NCI-H1436 treated with DMSO at 0.1 percent for 48 hours (cell line): ENCODE data around the gene PPP1R7.
A peak's percentile ranks its signal among the peaks of the same experiment; 100 is the strongest.
"Not testable (repeated sequence)": the region's sequence is repeated elsewhere in the genome, so short reads cannot be mapped to it uniquely, and the experiment has no call there.

Experiments used
- DNase-seq: peaks from one replicate; lab custom pipeline; 2025; lab: John Stamatoyannopoulos, UW

The PPP1R7 gene

GRCh38 chr2:241149925-241150659, at the start of gene PPP1R7:
PPP1R7 (plus strand) TSS chr2:241150467; CDS start chr2:241150496, 29 bp downstream.
- peak; percentile 89 for DNase-seq

DNA sequence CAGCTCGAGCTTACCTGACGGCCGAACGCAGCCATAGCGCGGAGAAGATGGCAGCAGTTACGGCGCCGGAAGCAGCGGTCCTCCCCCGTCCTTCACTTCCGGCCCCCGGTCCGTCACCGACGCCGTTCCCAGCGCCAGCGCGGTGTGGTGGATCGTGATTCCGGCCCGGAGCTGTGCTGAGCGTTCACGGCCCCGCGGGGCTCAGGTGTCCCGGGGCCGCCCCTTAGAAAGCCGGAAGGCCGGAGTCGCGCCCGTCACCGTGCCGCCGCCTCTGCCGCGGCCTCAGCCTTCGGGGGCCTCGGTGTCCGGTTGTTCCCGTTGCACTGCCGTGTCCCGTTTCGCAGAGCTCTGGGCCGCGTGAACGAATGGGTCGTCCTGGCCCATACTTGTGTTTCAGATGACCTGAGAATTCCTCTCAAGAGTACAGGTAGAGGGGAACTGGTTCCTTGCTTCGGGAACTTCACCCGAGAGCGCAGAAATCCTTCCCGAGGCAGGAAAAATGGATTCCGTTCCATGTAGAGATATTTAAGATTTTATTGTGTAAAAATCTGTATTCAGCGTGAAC, 47.9 kb upstream of the PPP1R7 start, which contains the start of gene MTERF4:
TSS of gene MTERF4 (minus strand) at position 49 of the 565 bp plus-strand sequence. CDS start at position 35, 14 bp downstream.
- DNase-seq, result peak; percentile 1

DNA sequence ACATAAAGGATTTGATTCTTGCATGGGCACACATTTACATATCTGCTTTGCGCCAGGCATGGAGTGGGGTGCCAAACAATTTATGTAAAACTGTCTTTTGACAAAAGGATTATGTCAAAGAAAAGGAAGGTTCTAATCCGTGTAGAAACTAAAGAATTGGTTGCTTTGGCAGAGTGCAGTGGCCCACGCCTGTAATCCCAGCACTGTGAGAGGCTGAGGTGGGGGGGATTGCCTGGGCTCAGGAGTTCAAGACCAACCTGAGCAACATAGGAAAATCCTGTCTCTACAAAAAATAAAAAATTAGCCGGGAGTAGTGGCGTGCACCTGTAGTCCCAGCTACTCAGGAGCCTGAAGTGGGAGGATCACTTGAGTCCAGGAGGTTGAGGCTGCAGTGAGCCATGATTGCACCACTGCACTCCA, 47.1 kb upstream of the PPP1R7 start:
- no peak for DNase-seq

- DNase-seq, result not testable (repeated sequence)
These were observed 45.7 kb upstream of the PPP1R7 start for GRCh38 chr2:241104611-241105010.

DNA sequence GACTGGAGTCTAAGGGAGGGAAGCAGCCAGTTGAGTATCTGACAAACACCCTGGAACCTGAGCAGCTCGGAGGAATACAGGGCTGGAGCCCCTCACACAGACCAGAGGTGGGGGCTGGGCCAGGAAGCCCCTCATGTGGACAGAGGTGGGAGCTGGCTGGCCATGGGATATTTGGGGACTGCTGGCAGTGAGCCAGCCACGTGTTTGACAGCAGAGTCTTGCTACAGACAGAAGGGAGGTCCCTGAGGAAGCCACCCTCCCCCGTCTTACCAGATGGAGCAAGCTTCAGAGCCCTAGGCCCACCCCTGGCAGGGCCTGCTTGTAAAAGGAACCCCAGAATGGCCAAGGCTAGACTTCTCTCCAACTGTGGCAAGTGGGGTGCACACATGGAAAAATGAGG, 44.6 kb upstream of the PPP1R7 start:
- no peak for DNase-seq

DNA sequence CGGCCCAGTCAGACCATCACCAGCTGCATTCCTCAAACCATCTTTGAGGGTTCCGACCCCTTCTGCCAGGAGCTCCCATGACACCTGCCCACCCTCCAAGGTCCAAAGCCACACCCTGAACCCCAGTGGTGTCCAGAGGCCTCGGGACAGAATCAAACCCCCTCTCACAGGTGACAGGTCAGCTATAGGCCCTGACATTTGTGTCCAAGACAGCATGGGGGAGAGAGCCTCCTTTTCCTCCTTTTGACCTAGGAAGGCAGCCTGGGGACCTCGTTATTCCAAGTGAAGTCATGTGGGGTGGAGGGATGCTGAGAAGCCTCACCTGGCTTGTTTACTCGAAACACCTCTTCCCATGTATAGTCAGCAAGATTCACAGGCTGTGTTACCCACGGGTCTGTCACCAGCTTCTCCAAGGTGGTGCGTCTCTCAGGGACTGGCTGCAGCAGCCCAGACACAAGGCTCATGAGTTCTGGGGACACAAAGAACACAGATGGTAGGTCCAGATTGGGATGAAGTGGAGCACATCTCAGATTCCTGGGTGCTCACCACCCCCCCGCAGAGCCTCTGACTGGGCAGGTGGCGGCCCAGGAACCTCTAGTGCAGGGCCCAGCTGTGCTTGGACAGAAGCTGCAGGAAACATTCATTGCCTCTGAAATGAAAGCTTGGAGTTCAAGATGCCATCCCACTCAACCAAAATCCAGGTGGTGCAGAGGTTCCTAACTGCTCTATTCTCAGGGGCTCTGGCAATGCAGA, 43.1 kb upstream of the PPP1R7 start:
- no peak for DNase-seq

DNA sequence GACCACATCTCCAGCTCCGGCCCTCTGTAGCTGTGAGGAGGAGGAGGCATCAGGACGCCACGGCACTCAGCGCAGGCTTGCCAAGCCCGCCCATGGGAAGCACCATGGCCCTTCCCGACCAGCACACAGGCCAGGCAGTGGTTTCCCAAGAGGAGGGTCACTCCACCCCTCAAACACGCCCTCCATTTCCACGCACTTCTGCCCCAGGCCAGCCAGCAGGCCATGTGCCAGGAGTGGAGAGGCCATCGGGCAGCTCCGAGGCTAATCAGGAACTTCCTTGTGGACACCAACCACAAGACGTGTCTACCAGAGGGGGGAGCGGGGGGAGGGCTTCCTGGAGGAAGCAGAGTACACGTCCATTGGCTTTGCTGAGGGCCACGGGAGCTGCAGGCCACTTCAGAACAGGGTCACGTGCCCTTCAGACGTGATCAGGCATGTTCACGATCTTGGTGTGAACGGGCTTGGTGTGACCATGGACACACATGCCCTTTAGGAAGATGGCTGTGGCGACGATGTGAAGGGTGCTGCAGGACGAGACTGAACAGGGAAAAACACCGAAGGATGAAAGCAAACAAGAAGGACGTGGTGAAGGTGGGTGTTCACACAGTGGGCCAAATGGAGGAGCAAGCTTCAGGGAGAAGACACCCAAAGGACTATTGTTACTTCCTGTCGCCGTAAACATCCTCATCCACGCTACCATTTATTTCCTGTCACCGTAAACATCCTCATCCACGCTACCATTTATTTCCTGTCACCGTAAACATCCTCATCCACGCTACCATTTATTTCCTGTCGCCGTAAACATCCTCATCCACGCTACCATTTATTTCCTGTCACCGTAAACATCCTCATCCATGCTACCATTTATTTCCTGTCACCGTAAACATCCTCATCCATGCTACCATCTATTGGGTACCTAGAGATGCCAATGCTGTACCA, 41.7 kb upstream of the PPP1R7 start:
- no peak for DNase-seq

DNA sequence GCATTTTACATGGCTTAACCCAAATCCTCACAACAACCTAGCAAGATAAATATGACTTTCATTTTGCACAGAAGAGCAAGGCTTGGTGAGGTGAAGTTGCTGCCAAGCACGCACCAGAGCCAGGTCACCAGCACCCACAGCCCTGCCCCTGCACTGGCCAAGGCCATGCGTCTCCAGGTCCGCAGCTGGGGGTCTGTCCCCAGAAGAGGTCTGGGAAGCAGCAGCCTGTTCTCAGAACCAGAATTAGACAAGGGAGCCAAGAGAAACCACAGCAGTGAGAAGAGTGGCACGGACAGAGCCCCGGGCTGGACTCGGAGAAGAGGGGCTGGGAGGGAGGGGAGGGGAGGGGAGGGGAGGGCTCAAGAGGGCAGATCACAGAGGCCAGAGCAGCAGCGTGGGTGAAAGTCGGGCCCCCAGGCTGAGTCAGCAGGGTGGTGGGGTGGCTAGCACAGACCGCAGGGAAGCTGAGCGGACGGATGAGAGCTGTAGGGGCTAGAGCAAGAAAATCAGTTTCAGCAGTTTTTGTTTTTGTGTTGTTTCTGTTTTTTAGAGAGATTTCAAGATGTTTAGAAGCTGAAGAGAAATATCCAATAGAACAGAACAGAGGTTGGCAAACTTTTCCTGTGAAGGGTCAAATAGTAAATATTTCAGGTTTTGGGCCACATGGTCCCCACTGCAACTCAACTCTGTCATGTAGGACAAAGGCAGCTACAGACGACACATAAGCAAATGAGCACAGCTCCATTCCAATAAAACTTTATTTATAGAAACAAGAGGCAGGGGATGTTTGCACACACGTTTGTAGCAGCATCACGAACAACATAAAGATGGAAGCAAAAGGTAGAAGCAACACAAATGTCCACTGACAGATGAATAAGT, 40.8 kb upstream of the PPP1R7 start:
- DNase-seq, result no peak

- DNase-seq, result no peak
These were observed 40.1 kb upstream of the PPP1R7 start for GRCh38 chr2:241110089-241110606.

DNA sequence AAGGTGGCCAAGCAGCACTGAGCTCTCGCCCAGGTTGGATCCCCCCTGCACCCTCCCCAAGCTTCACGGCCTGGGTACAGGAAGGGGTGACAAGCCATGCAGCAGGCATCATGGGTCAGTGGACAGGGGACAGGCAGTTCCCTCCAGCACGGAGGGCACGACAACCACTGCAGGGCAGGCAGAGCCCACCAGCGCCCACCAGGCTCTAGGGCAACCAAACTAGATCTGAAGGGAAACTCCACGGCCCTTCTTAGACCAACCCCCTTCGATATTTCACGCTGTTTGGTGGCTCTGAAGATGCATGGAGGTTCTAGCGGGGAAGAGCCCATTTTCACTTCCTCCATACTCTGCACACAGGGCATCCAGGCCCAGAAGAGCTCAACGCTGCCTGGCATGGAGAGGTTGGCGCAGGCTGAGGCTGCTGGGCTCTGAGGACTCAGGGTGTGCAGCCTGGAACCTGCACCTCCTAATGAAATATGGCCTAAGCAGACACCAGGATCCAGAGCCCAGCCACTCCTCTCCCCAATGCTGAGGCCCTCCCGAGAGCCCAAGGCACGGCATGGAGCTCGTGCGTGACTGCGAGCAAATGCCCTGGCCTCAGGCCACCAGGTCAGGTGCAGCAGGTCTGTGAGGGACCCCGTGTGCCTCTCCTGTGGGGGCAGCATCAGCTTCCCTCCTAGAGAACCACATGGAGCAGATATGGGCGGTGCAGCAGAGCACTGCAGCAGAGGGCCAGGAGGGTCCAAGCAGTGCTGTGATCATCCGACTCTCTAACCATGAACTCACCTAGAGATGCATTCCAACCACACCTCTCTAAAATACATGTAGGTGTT, 39.4 kb upstream of the PPP1R7 start:
- no peak for DNase-seq

- no peak for DNase-seq
These were observed 38.8 kb upstream of the PPP1R7 start for GRCh38 chr2:241111440-241111805.

- DNase-seq, result no peak
These were observed 38.2 kb upstream of the PPP1R7 start for GRCh38 chr2:241112046-241112445.

- DNase-seq, result no peak
These were observed 37.7 kb upstream of the PPP1R7 start for GRCh38 chr2:241112592-241112991.

GRCh38 chr2:241114836-241115235, 35.4 kb upstream of the PPP1R7 start:
- no peak for DNase-seq

- no peak for DNase-seq
These were observed 34.9 kb upstream of the PPP1R7 start for GRCh38 chr2:241115361-241115760.

- no peak for DNase-seq
These were observed 33.4 kb upstream of the PPP1R7 start for GRCh38 chr2:241116606-241117560.

DNA sequence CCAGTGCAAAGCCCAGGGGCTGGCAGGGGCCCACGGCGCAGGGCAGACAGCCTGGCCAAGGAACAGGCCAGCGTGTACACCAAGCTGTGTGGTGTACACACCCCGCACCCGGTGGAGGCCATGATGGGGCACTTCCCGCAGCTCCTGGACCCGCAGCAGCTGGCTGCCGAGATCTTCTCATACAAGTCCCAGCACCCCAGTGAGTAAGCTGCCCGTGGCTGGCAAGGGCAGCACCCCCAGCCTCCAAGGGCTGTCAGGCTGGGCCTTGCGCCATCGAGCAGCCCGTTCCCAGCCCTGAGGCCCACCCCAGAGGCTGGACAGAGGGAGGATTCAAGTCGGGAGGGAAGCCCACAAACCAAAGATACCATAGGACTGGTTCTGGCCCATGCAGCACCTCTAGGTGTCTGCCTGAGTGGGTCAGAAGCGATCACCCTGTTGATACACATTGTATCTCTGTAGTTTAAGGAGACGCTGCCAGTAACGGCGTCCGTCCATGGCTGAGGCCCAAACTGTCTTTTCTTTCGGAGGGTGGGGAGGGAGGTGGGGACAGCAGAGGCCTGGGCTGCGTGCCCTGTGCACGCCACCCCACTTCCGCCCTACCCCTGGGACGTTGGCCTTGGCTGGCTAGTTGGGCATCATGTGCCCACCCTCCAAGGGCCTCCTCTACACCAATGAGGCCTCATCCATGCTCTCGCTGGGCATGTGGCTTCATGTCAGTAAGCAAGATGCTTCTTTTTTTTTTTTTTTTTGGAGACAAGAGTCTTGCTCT, 31.3 kb upstream of the PPP1R7 start:
- DNase-seq, result no peak

GRCh38 chr2:241120440-241120839, 29.8 kb upstream of the PPP1R7 start:
- DNase-seq, result no peak
